ACHN (cell line): ENCODE results near the gene DPT.
"Not testable (repeated sequence)": the region's sequence is repeated elsewhere in the genome, so short reads cannot be mapped to it uniquely, and the experiment has no call there.

Experiments
- DNase-seq: peaks from one replicate; pipeline ENCODE4 v3.0.0-alpha.2; 2015
- in situ Hi-C: cut with HindIII; loops from 2 replicates; pipeline ENCODE4 v1.10.0; 2017; ENCODE audit warnings: low sequenced_read_pairs, low pct_ligation_motif_present, low pct_unique_long_range_greater_than_20kb

DPT gene

DNA sequence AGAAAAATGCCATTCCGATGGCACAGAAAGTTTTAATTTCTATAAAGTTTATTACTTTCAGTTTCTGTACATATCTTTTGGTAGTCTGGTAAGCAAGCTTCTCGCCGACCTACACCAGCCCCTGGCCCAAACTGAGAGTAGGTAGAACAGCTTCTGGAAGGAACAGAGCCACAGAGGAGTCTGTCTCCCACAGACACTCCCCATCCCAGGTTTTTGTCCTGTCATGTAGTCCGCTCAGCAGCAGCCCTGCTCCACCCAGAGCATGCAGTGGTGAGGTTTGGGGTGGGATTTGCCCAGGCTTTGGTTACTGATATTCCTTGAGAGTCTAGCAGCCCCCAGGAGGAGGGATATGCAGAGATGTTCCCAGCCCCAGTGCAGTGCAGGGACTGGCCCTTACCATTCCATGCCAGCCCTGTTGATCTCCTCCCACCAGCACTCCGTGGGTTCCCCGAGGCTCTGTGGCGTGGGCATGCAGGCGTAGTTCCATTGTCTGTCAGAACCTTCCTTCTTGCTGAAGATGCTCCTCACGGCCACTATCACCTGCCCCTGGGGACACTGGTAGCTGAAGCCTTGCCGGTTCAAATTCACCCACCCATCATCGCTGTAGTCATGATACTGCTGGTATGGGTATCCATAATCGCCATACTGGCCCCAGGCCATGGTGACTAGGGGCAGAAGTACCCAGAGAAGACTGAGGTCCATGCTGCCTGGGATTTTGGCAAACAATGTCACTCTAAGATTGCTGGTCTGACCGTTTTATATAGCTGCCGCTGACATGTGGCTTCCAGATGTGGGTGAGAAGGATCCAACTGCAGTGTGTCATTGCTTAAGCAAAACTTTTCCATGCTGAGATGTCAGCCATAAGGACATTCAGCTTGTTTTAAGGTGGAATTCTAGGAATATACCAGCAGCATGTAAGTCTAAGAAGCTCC, at the start of gene DPT:
Gene DPT, minus strand, starts transcription at position 734 of the 932 bp plus-strand sequence. Its CDS starts 32 bp downstream, at position 702.
- in situ Hi-C loops, result no loop called here
- DNase-seq, result no peak

DNA sequence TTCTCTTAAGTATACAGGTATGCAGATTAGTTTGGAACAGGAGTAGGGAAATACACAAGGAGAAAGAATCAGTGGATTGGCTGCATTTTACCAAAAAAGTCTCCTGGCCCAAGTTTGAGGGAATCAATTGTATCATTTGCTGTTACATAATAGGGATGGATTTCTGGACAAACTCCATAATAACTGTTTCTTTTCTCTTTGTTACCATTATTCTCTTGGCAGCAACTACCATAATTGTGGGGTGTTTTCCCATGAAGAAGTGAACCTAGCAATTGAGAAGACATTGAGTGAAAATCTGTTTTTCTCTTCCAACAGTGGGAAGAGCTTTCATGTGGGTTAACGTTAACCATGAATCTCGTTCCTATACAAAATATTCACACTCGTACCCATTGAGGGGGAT, 46.4 kb upstream of the DPT start:
- in situ Hi-C loops, result no loop called here
- DNase-seq, result no peak

DNA sequence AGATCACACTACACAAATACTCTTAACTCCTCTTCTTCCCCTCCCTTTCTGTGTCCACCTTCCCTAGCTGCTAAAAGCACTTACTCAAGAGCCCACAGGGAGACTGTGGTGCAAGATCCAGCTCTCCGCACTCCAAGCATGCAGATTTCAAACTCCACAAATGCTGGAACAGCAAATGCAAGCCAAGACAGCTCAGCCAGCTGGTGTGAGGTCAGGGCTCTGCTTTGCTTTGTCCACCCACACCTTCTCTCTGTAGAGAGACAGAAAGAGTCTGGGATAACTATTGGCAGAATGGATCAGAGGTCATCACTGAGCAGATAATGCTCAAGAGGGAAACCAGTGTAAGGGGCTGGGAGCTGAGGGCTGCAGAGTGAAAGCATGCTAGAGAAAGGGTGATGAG, 45.2 kb upstream of the DPT start:
- in situ Hi-C loops, result no loop called here

DNA sequence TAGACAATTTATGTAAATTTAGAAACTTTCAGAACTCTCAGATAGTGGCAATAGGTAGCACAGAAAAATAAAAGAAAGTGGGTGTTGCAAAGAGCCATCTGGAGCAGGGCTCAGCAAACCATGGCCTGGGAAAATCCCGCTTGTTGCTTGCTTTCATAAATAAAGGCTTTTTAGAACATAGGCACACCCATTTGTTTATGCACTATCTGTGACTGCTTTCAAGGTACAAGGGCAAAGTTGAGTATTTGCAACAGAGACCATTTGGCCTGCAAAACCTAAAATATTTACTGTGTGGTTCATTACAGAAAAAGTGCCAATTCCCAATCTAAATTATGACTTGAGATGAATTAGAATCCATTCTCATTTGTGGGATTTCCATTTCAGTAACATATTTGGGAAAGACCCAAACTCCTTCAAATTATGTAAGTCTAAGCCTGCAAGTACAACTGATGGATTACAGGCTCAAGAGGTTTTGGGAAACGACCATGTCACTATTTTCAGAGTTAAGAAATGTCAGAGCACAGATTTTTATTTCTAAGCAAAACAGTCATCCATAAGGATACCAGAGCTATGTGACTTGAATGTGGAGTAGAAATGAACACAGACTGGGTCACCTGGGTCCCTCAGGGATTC, 43.5 kb upstream of the DPT start:
- DNase-seq, result no peak
- in situ Hi-C loops, result no loop called here

More for the DNA sequence above, 45.2 kb upstream of the DPT start:
- DNase-seq, result no peak

DNA sequence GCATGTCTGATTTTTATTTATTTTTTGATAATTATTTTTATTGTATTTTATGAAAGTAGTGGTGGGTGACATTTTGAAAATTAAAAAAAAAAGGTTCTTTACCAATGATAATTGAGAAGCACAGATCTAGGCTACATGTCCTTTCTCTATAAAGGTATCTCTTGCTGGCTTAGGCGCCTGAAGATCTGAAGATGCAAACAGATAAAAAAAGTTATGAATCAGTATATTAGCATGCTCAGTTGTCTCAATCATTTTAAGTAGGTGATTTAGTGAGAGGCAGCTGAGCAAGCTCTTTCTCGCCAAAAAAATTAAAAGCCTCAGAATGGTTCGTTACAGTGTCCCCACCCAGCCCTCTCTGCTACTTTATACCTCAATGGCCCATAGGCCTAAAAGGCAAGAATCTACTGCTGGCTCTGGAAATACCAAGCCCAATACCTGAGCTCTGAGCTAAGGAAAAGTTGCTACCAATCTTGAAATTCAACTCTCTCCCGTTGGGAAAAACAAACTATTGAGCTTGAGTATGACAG, 42.2 kb upstream of the DPT start:
- in situ Hi-C loops, result no loop called here
- no peak for DNase-seq

DNA sequence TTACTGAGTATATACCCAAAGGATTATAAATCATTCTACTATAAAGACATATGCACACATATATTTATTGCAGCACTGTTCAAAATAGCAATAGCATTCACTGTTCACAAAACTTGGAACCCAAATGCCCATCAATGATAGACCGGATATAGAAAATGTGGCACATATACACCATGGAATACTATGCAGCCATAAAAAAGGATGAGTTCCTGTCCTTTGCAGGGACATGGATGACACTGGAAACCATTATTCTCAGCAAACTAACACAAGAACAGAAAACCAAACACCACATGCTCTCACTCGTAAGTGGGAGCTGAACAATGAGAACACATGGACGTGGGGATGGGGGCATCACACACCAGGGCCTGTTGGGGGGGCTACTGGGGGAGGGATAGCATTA, 40.9 kb upstream of the DPT start:
- in situ Hi-C loops, DNase-seq: not testable (repeated sequence)

DNA sequence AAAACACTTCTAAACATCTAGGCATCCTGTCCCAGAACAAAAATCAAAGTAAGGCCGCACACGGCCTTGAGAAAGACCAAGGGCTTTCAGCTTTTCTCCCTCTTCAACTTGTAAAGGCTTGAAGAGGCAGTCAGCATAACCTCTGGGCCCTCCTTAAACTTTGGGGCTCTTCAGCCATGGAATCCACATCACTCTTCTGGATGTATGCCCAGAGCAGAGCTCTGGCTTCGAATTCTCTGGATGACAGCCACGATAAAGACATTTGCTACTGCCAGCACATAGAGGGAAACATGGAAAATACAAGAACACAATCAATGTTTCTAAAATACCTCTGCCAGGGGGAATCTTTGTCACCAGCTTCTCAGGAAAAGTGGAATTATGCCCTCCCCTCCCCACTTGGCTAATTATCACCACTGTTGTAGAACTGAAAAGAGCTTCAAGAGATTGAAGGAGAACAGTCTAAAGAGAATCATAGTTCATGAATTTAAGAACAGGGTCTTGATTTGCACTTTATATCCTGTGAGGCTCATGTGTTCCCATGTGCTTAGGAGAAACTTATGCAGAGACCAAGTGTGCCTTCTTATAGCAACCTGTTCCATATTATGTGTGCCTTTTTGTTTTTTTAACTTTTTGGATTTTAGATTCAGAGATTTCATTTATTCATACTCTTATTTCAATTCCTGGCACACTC, 39.0 kb upstream of the DPT start:
- in situ Hi-C loops, result no loop called here
- DNase-seq, result no peak

DNA sequence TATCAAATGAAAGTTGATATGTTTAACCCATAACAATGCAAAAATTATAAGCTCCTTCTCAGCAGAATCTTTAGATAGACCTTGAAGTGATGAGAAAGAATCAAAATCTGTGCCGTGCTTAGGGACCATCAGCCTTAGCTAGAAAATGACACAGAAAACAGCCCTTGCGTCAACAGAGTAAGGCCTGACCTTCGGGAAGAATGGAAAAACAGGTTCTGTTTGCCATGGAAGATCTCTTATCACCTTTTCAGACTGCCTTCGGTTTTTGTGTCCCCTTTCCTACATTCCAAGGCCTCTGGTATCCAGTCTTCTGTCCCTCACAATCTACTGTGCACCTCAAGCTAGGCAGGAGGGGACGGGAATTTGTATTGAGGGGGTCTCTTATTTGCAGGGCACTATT, 37.6 kb upstream of the DPT start:
- DNase-seq, result no peak
- in situ Hi-C loops, result no loop called here

DNA sequence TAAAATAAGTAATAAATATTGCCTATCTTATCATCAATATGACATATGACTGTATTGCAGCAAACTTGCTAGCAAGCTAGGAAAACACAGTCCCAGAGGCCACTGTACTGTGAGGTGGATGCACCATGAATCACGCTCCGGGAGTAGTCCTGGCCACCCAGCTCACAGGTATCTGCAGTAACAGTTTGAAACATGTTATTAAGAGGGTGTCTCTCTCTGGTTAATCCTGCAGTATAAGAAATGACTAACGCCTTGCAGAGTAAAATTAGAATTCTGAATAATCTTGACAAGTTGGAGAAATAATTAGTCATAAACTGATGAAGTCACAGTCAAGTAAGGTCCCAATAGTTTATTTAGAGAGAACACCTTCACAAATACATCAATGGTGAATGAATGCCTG, 34.0 kb upstream of the DPT start:
- in situ Hi-C loops, result no loop called here

DNA sequence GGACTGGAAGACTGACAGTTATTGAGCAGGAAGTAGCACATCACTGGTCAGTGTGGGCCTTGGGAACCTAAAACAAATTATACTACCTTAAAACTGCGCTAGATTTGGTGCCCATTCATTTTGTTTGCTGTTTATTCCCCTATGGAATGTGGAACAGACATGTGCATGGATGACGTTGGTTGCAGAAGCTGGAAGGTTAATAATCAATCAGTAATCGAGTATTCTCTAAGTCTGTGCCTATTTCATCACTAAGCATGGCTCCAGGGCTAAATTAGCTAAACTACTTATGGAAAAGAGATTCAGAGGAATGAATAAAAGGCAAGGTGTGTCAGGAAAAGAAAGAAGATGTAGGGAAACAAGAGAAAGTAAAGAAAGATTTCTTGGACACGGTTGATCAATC, 33.5 kb upstream of the DPT start:
- in situ Hi-C loops, result no loop called here

More for the DNA sequence above, 34.0 kb upstream of the DPT start:
- no peak for DNase-seq

DNA sequence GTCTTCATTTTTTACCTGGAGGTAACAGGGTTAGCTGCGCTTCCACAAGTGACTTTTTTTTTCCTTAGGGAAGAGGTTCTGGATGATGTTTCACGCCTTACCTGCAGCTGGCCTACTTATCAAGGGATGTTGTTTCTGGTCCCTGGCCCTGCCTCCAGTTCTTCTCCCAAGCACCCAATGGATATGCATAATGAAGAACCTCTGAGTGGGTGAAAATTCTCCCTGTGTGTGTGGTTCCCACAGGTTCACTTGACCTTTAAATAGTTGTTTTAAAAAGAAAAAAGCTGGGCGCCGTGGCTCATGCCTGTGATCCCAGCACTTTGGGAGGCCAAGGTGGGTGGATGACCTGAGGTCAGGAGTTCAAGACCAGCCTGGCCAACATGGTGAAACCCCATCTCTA, 31.8 kb upstream of the DPT start:
- no peak for DNase-seq
- in situ Hi-C loops, result no loop called here

More for the DNA sequence above, 33.5 kb upstream of the DPT start:
- no peak for DNase-seq

DNA sequence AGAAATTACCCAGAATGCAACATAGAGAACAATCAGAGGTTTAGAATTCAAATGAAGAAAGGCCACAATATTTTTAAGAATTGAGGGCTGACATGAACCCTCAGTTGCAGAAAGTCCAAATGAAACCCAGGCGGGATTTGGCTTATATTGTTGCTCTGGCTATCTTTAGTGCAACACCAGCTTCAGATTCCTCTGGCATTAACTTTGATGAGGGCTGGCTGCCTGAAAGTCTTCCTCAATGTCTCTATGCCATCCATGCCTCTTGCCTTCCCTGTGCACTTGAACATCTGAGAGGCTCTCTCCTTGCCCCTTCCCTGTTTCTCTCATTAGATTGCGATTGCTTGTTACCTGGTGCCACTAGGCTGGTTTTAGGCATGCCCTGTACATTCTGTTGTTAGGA, 31.2 kb upstream of the DPT start:
- DNase-seq, result no peak
- in situ Hi-C loops, result no loop called here

DNA sequence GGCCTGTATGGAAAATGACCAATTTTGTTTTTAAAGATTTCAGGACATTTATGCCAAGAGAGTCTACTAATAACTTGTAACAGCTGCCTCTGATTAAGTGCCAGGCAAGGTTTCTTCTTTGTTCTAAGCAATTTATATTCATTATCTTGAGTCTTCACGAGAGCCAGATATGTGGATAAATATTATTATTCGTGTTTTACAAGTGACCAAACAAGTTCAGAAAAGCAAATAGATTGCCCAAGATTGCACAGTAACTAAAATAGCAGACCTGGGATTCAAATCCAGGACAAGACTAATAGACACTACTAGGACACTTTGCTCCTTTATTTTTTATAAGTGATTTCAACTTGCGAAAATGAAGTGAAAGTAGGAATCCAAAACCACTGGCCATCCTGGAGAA, 30.1 kb upstream of the DPT start:
- no peak for DNase-seq
- in situ Hi-C loops, result no loop called here

DNA sequence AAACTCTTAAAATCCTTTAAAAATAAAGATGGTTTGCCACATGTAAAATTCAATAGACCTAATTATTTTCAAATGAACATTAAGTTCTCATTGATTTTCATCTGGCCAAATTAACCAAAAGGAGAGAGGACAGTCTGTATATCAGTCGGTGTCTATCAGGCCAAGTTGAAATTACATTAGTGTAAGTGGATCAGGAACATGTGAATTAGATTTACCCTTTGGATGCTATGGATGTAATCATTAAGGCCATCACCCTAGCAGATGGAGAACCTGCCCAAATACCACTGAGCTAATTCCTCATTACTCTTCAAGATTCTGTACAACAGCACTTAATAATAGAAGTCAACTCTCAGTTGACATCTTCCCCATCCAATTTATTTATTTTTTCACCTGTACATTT, 29.5 kb upstream of the DPT start:
- DNase-seq, result no peak
- in situ Hi-C loops, result no loop called here

DNA sequence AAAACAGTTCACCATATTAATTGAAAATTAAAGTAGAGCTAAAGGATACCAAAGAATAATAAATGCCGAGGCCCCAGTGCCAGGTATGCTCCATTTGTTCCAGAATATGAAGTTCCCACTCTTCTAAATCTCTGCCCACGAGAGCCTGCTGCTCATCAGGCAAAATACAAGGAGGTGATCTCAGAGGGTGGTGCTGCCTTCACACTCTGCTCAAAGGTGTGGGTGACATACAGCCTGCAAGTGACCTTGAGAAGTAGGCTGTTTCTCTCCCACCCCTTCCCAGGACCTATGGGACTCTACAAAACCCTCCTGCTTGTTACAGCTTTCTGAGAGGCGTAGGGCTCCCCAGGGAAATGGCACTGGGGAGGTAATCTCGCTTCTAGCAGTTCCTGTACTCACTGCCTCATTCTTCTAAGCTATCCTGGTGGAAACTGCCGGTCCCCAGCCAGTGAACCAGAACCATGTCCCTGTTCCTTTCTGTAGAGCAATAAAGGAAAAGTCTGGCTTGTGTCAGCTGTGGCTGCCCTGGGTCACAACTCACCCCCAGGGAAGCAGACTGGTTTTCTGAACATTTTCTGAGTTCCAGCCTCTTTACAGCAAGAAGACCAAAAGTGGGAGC, 26.9 kb upstream of the DPT start:
- in situ Hi-C loops, result no loop called here
- DNase-seq, result no peak

DNA sequence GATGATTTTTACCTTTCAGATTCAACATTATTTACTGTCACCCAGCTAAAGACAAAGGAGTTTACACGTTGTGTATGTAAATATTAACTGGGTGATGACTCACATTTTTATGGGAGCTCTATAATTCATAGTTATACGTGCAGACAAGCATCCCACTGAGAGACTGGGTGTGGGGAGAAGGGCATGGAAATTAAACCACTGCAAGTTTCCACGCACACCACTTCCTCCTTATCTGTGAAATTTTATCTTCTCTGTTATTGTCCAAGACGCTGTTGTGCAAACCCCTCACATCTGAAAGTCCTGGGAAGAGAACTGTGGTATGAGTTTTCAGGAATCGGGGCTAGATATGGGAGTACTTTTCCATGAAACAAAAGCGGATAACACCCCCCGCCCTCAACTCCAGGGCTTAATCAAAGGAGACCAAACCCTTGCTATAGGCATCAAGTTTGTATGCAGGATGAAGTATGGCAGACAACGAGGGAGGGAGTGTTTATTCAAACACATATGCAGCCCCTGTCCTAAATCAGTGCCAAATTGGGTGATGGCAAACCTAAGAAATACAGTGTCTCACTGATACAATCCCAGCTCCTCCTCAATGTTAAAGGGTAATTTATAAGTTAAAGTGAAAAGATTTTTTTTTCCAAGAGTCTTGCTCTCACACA, 23.3 kb upstream of the DPT start:
- no peak for DNase-seq
- in situ Hi-C loops, result no loop called here

DNA sequence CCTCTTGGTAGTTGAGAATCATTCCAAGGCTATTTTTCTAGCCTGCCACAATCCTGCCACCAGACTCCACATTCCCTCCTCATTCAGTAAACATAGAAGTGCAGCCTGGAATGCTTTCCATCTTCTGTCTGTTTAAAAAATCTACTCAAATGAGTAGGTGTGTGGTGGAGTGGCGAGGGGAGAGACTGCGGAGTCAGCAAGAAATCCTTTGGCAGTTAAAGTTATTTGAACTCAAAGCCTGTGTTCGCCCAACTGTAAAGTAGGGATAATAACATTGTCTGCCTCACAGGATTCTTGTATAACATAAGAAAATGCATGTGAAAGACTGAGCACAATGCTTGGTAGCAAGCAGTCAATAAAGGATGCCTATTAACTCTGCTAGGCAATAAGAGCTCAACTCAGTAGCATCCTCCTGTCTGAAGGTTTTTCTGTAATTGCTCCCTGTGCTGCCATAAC, 22.2 kb upstream of the DPT start:
- no peak for DNase-seq
- in situ Hi-C loops, result no loop called here

DNA sequence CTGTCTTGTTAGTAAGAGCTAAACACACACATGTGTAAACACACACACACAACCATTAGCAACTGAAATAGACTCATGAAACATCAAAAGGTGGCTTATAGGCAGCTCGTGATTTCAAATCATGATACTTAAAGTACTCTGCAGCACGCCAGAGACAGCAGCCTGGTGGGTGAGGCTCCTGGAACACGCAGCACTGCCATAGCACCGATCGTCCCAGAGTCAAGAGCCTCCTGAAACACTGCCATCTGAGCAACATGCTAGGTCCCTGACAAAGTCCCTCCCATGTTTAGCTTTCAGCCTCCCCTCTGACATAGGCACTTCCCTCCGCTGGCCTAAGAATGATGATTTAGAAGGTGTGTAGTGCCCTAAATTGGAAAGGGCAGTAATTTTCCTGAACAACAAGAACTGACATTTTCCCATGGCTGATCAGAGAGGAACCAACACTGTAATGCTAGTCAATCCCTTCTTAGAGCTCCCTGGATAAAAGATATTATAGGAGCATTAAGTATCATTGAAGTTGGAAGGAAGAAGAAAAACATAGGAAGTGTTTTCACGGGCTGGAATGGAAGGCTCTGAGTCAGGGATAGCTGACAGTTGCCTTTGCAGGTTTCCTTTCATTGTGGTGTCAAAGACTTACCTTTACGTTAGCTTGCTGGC, 14.1 kb upstream of the DPT start:
- no peak for DNase-seq
- in situ Hi-C loops, result no loop called here
